K562 (cell line): ENCODE data around the gene CLCNKA. TPM values are rescaled to one million over a fixed set of nuclear protein-coding genes. Genes with fewer than 3 reads are reported as not detected.
A peak's percentile ranks its signal among the peaks of the same experiment; 100 is the strongest.

Experiments
- ARID1B ChIP-seq: fragments of 450-650 bp; IDR thresholded peaks from 2 replicates; pipeline ENCODE4 v1.6.1; 2016; ENCODE audit warnings: antibody characterized with exemption, mild to moderate bottlenecking, inconsistent platforms
- CC2D1A ChIP-seq: fragments of 450-650 bp; IDR thresholded peaks from 2 replicates; pipeline ENCODE4 v1.6.1; 2017; ENCODE audit warnings: mild to moderate bottlenecking
- CEBPG ChIP-seq, 3 experiments: fragments of 200-800 bp in 1 of 3; sonication (Bioruptor generic) in 1 of 3; sonication (generic) in 1 of 3; formaldehyde crosslinking in 1 of 3; IDR thresholded peaks in 2 of 3; conservative IDR thresholded peaks in 1 of 3; 2 replicates each; pipeline versions ENCODE4 v1.6.1 to v1.8.0; 2016 to 2022; ENCODE audit warnings: missing compliant biosample characterization in 2 of 3, missing genetic modification characterization in 2 of 3, mild to moderate bottlenecking in 1 of 3, missing genetic modification reagents in 1 of 3
- CHD2 ChIP-seq: IDR thresholded peaks from 2 replicates; pipeline ENCODE4 v1.6.1; 2011; ENCODE audit warnings: low read depth, low read length
- GTF2F1 ChIP-seq: IDR thresholded peaks from 2 replicates; pipeline ENCODE4 v1.6.1; 2011; ENCODE audit warnings: low read depth, low read length, improper control_type of control experiment
- ILF3 ChIP-seq: fragments of 450-650 bp; IDR thresholded peaks from 2 replicates; pipeline ENCODE4 v1.6.1; 2018; ENCODE audit warnings: antibody characterized with exemption, mild to moderate bottlenecking, moderate library complexity, borderline replicate concordance
- MAFF ChIP-seq: IDR thresholded peaks from 2 replicates; pipeline ENCODE4 v1.6.1; 2012; ENCODE audit warnings: low read length, improper control_type of control experiment
- MAFG ChIP-seq: fragments of 450-650 bp; conservative IDR thresholded peaks from 2 replicates; pipeline ENCODE4 v1.6.1; 2016; ENCODE audit warnings: missing genetic modification characterization, missing compliant biosample characterization
- MYC ChIP-seq, 2 experiments: fragments of 250-450 bp in 1 of 2; sonication (Bioruptor Pico) in 1 of 2; IDR thresholded peaks; 2 replicates each; pipeline versions ENCODE4 v1.5.1 to v1.6.1; 2012 to 2021; ENCODE audit warnings: low read depth in 2 of 2, borderline replicate concordance in 1 of 2, improper control_type of control experiment in 1 of 2, low read length in 1 of 2, mild to moderate bottlenecking in 1 of 2, moderate library complexity in 1 of 2
- MYNN ChIP-seq, 2 experiments: sonication (generic); formaldehyde crosslinking in 1 of 2; IDR thresholded peaks; 2 replicates each; pipeline versions ENCODE4 v1.5.0 to v1.6.1; 2016 to 2020; ENCODE audit warnings: antibody characterized with exemption in 1 of 2, missing genetic modification reagents in 1 of 2
- NRF1 ChIP-seq, 2 experiments: fragments of 450-650 bp; IDR thresholded peaks in 1 of 2; conservative IDR thresholded peaks in 1 of 2; 2 replicates each; pipeline ENCODE4 v1.6.1; 2014; ENCODE audit warnings: mild to moderate bottlenecking in 2 of 2
- PYGO2 ChIP-seq: fragments of 450-650 bp; IDR thresholded peaks from 2 replicates; pipeline ENCODE4 v1.6.1; 2016; ENCODE audit warnings: mild to moderate bottlenecking, missing genetic modification characterization, moderate library complexity, missing compliant biosample characterization
- RBM22 ChIP-seq: fragments of 200-400 bp; formaldehyde crosslinking; IDR thresholded peaks from 2 replicates; pipeline ENCODE4 v1.6.1; 2018; ENCODE audit warnings: low read length, low read depth; ENCODE audit not compliant: poor library complexity, severe bottlenecking
- TBP ChIP-seq: optimal IDR thresholded peaks from 2 replicates; pipeline ENCODE3; 2011; ENCODE audit warnings: low read depth, low read length, improper control_type of control experiment
- ZC3H11A ChIP-seq: IDR thresholded peaks from 2 replicates; pipeline ENCODE4 v1.6.1; 2012; ENCODE audit warnings: low read depth, low read length, improper control_type of control experiment
- ZNF668 ChIP-seq: fragments of 250-450 bp; sonication (Bioruptor Pico); IDR thresholded peaks from 2 replicates; pipeline ENCODE4 v1.8.0; 2022; ENCODE audit warnings: mild to moderate bottlenecking, inconsistent platforms
- polyA plus RNA-seq, 8 experiments: library from polyadenylated mRNA; depleted of rRNA in 4 of 8; stranded (reverse) in 5 of 8; unstranded in 3 of 8; fragments of >200 nt; fragmentation: Nextera tagmentation in 2 of 8; fragmentation: Illumina TruSeq in 1 of 8; extraction: Ambion mirVana in 2 of 8; extraction: Trizol in 1 of 8; gene quantifications; 2 replicates each; pipeline versions ENCODE4 v1.2.1 to v1.2.3, GENCODE V29; 2011 to 2014; ENCODE audit warnings: inconsistent platforms in 1 of 8, missing spikeins in 1 of 8
- total RNA-seq, 7 experiments: library from RNA; depleted of rRNA in 6 of 7; stranded (reverse); fragments of >200 nt in 6 of 7; fragmentation: Illumina TruSeq in 2 of 7; extraction: Trizol in 2 of 7; gene quantifications; 2 replicates each; pipeline versions ENCODE4 v1.2.1 to v1.2.3, GENCODE V29; 2011 to 2021; ENCODE audit warnings: low replicate concordance in 1 of 7
- TF ChIP-seq, protein P1 (sequence below): sonication (generic); formaldehyde crosslinking; IDR thresholded peaks from 2 replicates; pipeline ENCODE4 v1.8.0; 2023; ENCODE audit warnings: mild to moderate bottlenecking, missing genetic modification reagents
- TF ChIP-seq, protein P2 (sequence below): fragments of 250-450 bp; sonication (Bioruptor Pico); IDR thresholded peaks from 2 replicates; pipeline ENCODE4 v1.5.0; 2021; ENCODE audit warnings: mild to moderate bottlenecking, borderline replicate concordance
- TF ChIP-seq, protein P3 (sequence below): sonication (generic); formaldehyde crosslinking; IDR thresholded peaks from 2 replicates; pipeline ENCODE4 v1.8.0; 2022; ENCODE audit warnings: mild to moderate bottlenecking, missing genetic modification reagents, borderline replicate concordance

CLCNKA gene
- total and polyA plus RNA-seq, 9 of the 15 experiments (the other 6 are each of a cell fraction or from before 2014, with no cell fraction given) = 0.03 to 0.37 (median 0.10) TPM; not detected in 3

DNA sequence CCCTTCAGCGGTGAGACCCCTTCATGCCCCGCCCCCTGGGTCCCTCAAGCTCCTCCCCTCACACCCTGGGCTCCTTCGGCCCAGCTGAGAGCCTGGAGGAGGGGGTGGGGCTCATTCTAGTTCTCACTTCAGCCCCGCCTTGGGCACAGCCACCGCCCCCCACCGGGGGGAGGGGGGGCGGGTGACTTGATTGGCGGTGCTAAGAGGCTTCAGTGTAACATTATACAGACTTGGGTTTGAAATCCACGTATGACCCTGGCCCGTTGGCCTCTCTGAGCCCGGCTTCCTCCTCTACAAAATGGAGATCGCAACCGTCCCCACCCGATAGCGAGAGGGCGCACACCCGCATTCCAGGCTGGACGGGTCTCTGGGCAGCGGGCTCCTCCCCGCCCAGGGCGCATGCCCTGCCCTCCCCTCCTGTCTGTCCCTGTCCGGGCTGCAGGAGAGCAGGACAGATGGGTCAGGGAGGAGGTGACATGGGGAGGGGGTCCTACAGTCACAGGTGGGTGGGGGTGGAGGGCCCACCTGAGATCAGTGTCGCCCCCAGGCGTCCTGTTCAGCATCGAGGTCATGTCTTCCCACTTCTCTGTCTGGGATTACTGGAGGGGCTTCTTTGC, 26.8 kb downstream of the CLCNKA start (continued):
- TF ChIP-seq ILF3 = no peak
- TF ChIP-seq ARID1B = peak; percentile 19; the same call in 1 of the 2 replicates
- TF ChIP-seq MAFG = no peak
- TF ChIP-seq, protein P1, sequence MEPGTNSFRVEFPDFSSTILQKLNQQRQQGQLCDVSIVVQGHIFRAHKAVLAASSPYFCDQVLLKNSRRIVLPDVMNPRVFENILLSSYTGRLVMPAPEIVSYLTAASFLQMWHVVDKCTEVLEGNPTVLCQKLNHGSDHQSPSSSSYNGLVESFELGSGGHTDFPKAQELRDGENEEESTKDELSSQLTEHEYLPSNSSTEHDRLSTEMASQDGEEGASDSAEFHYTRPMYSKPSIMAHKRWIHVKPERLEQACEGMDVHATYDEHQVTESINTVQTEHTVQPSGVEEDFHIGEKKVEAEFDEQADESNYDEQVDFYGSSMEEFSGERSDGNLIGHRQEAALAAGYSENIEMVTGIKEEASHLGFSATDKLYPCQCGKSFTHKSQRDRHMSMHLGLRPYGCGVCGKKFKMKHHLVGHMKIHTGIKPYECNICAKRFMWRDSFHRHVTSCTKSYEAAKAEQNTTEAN (CRISPR knock-in tag) = no peak
- no peak for TF ChIP-seq TBP
- no peak for TF ChIP-seq ZNF668
- no peak for TF ChIP-seq ZC3H11A
- 0 out of 2 replicates have a peak, but pooled peaks have one; percentile 16 for TF ChIP-seq MYNN (IDR thresholded peaks at IDR 0.05)
- TF ChIP-seq MYNN (CRISPR knock-in tag; IDR thresholded peaks at IDR 0.05) = no peak
- peak; percentile 83 to 86 for TF ChIP-seq NRF1 (conservative IDR thresholded peaks at IDR 0.05 in 1 of 2, IDR thresholded peaks at IDR 0.05 in 1 of 2)
- no peak for TF ChIP-seq RBM22
- TF ChIP-seq CHD2 = peak; percentile 54; the same call in 1 of the 2 replicates
- TF ChIP-seq MYC (IDR thresholded peaks at IDR 0.05; ENCODE audit: low read depth, low read length) = no peak
- TF ChIP-seq MYC (CRISPR knock-in tag; IDR thresholded peaks at IDR 0.05; ENCODE audit: borderline replicate concordance, low read depth) = no peak
- TF ChIP-seq, protein P2, sequence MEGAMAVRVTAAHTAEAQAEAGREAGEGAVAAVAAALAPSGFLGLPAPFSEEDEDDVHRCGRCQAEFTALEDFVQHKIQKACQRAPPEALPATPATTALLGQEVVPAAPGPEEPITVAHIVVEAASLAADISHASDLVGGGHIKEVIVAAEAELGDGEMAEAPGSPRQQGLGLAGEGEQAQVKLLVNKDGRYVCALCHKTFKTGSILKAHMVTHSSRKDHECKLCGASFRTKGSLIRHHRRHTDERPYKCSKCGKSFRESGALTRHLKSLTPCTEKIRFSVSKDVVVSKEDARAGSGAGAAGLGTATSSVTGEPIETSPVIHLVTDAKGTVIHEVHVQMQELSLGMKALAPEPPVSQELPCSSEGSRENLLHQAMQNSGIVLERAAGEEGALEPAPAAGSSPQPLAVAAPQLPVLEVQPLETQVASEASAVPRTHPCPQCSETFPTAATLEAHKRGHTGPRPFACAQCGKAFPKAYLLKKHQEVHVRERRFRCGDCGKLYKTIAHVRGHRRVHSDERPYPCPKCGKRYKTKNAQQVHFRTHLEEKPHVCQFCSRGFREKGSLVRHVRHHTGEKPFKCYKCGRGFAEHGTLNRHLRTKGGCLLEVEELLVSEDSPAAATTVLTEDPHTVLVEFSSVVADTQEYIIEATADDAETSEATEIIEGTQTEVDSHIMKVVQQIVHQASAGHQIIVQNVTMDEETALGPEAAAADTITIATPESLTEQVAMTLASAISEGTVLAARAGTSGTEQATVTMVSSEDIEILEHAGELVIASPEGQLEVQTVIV = no peak
- no peak for TF ChIP-seq GTF2F1
- TF ChIP-seq, protein P3, sequence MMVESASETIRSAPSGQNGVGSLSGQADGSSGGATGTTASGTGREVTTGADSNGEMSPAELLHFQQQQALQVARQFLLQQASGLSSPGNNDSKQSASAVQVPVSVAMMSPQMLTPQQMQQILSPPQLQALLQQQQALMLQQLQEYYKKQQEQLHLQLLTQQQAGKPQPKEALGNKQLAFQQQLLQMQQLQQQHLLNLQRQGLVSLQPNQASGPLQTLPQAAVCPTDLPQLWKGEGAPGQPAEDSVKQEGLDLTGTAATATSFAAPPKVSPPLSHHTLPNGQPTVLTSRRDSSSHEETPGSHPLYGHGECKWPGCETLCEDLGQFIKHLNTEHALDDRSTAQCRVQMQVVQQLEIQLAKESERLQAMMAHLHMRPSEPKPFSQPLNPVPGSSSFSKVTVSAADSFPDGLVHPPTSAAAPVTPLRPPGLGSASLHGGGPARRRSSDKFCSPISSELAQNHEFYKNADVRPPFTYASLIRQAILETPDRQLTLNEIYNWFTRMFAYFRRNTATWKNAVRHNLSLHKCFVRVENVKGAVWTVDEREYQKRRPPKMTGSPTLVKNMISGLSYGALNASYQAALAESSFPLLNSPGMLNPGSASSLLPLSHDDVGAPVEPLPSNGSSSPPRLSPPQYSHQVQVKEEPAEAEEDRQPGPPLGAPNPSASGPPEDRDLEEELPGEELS = no peak
- TF ChIP-seq CEBPG (CRISPR knock-in tag; IDR thresholded peaks at IDR 0.05) = no peak
- TF ChIP-seq CEBPG (tag; conservative IDR thresholded peaks at IDR 0.05 in 1 of 2, IDR thresholded peaks at IDR 0.05 in 1 of 2) = no peak
- no peak for TF ChIP-seq PYGO2 (tag)
- no peak for TF ChIP-seq CC2D1A
- no peak for TF ChIP-seq MAFF
